ENCODE data around the gene EFEMP2.

The EFEMP2 gene

DNA sequence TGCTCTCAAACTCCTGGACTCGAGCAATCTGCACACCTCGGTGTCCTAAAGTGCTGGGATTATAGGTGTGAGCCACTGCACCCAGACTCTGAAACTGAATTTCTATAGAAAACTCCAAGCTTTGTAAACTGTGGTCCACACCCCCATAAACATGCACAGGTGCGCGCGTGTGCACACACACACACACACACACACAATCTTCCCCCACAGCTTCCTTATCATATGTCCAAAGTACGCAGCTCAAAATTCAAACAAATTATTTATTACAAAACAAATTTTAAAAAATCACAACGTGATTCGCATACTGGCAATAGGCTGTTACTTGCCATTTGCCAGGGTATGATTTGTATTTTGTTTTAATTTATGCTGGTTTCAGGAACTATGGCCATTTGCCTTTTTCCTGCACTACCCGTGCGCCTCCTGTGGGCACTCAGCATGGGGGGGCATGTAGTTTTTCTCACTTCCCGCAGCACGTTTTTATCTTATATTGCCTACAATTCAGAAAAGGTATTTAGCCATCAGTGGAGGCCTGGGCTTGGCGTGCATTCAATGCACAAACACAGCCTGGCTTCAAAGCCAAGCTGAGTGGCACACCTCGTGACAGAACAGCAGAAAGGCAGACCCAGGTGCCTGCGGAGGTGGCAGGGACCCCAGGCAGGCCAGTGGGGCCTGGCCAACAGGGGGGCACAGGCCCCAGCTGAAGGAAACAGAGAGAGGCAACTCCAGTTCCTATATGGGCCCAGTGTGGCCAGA lies 49.6 kb downstream of the EFEMP2 start:
- no peak overlapping the region for H3K4me3 ChIP-seq (ENCODE audit: low read depth in 1 of 2, low read length in 2 of 2)
- H3K36me3 ChIP-seq (ENCODE audit: control insufficient read depth in 1 of 2, insufficient read depth in 2 of 2, low read length in 2 of 2) = no peaks in the 10 kb centered on the region
- H3K27me3 ChIP-seq (ENCODE audit: low read depth, low read length) = no peaks in the 10 kb centered on the region
- no peaks in the 10 kb centered on the region for H3K9me3 ChIP-seq (ENCODE audit: control insufficient read depth in 1 of 2, low read length in 2 of 2)
- H3K4me1 ChIP-seq (ENCODE audit: control insufficient read depth in 1 of 2, insufficient read depth in 2 of 2, low read length in 2 of 2) = no peaks in the 10 kb centered on the region
- H3K27ac ChIP-seq (ENCODE audit: low read length) = peak overlapping the region; percentile 23

DNA sequence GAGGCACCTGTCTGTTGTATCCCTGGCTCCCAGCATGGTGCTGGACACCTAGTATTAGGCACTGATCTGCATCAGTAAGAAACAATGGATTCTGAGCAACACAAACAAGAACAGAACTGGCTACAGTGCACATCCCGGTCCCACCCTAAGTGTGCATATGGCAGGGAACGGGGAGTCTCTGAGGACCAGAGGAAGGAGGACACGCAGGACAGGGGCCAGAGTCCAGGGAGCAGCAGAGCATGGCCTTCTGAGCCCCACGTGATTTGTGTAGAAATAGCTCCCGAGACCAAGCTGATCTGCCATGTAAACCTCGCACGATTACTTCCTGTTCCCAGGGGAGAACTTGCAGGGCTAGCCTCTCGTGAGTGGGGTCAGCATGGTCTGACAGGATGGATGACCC lies 51.5 kb downstream of the EFEMP2 start:
- H3K4me1 ChIP-seq (ENCODE audit: control insufficient read depth in 1 of 2, insufficient read depth in 2 of 2, low read length in 2 of 2) = peaks cover 0 to 10% of the 10 kb centered on the region in 2 donors
- no peaks in the 10 kb centered on the region for H3K9me3 ChIP-seq (ENCODE audit: control insufficient read depth in 1 of 2, low read length in 2 of 2)

DNA sequence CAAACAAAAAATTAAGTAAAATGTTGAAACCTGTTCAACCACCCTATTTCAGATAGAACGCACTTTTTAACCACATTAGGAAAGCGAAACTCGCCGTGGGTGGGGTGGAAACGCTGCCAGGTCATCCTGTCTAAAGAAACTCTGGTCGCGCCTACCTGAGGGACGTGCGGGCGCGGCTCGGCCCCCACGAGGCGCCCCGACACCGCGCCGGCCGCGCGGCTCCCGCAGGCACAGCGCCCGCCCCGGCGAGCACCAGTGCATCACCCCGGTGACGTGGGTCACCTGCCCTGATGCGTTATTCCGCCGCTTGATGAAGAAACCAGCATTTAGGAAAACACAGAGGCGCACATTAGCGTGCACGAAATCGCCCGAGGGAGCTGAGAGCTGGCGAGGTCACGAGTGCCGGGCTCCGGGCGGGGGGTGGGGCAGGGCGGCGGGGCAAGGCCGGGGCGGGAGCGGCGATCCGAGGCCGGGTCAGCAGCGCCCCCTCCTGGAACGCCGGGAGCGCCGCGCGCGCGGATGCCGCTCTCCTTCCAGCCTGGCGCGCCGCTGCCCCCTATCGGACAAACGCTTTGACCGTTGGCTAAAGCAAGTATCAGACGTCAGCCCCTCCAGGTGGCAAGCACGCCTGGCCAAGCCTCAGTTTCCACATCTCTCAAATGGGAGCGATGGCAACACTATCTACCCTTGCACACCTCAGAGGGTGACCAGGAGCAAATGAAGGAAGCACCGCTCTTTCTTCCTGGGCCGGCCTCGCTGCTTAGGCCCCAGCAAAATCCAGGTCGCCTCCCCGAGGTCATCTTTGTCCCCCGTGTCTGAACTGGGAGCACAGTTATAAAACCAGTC lies 54.5 kb downstream of the EFEMP2 start:
- peak overlapping the region; percentile 63 to 67 for H3K4me3 ChIP-seq (ENCODE audit: low read depth in 1 of 2, low read length in 2 of 2)
- peaks cover 0 to 10% of the 10 kb centered on the region in 2 donors for H3K4me1 ChIP-seq (ENCODE audit: control insufficient read depth in 1 of 2, insufficient read depth in 2 of 2, low read length in 2 of 2)
- no peaks in the 10 kb centered on the region for H3K36me3 ChIP-seq (ENCODE audit: control insufficient read depth in 1 of 2, insufficient read depth in 2 of 2, low read length in 2 of 2)
- no peaks in the 10 kb centered on the region for H3K9me3 ChIP-seq (ENCODE audit: control insufficient read depth in 1 of 2, low read length in 2 of 2)
- peak overlapping the region; percentile 72 for H3K27ac ChIP-seq (ENCODE audit: low read length)
- H3K27me3 ChIP-seq (ENCODE audit: low read depth, low read length) = no peaks in the 10 kb centered on the region

More for the DNA sequence above, 51.5 kb downstream of the EFEMP2 start:
- Histone ChIP-seq H3K36me3 (ENCODE audit: control insufficient read depth in 1 of 2, insufficient read depth in 2 of 2, low read length in 2 of 2) (no peaks in the 10 kb centered on the region), H3K27ac (ENCODE audit: low read length) (peak overlapping the region; percentile 56), H3K4me3 (ENCODE audit: low read depth in 1 of 2, low read length in 2 of 2) (no peak overlapping the region), H3K27me3 (ENCODE audit: low read depth, low read length) (no peaks in the 10 kb centered on the region)

DNA sequence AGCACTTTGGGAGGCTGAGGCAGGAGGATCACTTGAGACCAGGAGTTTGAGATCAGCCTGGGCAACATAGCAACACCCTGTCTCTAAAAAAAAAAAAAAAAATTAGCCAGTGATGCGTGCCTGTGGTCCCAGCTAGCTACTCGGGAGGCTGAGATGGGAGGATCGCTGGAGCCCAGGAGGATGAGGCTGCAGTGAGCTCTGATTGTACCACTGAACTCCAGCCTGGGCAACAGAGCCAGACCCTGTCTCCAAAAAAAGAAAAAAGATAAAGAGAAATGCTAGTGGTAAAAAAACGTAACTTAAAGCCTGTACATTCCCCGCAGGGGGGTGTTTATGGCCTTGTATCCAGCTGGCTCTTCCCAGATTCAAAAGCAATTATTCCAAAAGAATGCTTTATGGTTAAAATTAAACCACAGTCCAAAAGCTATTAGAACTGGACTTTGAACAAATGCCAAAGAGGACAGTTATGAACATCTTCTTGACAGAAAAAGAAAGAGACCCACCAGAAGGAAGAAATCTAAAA lies 55.2 kb downstream of the EFEMP2 start:
- H3K27me3 ChIP-seq (ENCODE audit: low read depth, low read length) = no peaks in the 10 kb centered on the region
- H3K4me3 ChIP-seq (ENCODE audit: low read depth in 1 of 2, low read length in 2 of 2) = peak overlapping the region; percentile 63 to 67
- peaks cover 0 to 10% of the 10 kb centered on the region in 2 donors for H3K4me1 ChIP-seq (ENCODE audit: control insufficient read depth in 1 of 2, insufficient read depth in 2 of 2, low read length in 2 of 2)
- no peaks in the 10 kb centered on the region for H3K36me3 ChIP-seq (ENCODE audit: control insufficient read depth in 1 of 2, insufficient read depth in 2 of 2, low read length in 2 of 2)
- H3K9me3 ChIP-seq (ENCODE audit: control insufficient read depth in 1 of 2, low read length in 2 of 2) = no peaks in the 10 kb centered on the region
- peak overlapping the region; percentile 72 for H3K27ac ChIP-seq (ENCODE audit: low read length)

DNA sequence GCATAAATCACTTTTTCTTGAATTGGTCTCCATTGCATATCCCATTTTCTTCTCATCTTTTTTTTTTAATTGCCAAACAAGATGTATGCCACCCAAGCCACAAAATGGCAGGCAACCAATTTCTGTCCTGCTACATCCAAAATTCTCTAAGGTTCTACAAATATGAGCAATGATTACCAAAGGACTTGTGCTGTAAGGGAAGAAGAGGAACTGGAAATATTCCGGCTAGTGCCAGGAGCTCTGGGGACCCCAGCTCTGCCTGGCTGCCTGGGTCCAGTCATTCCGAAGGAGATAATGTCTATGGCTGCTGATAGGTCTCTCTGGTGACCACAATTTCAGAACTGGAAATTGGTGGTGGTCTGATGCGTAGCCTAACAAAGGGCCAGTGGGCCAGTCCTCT lies 55.9 kb downstream of the EFEMP2 start:
- no peak overlapping the region for H3K27ac ChIP-seq (ENCODE audit: low read length)
- no peaks in the 10 kb centered on the region for H3K36me3 ChIP-seq (ENCODE audit: control insufficient read depth in 1 of 2, insufficient read depth in 2 of 2, low read length in 2 of 2)
- peak overlapping the region in 1 of 2 donors; percentile 67 for H3K4me3 ChIP-seq (ENCODE audit: low read depth in 1 of 2, low read length in 2 of 2)
- no peaks in the 10 kb centered on the region for H3K9me3 ChIP-seq (ENCODE audit: control insufficient read depth in 1 of 2, low read length in 2 of 2)
- peaks cover 0 to 10% of the 10 kb centered on the region in 2 donors for H3K4me1 ChIP-seq (ENCODE audit: control insufficient read depth in 1 of 2, insufficient read depth in 2 of 2, low read length in 2 of 2)
- H3K27me3 ChIP-seq (ENCODE audit: low read depth, low read length) = no peaks in the 10 kb centered on the region
